ENCODE measurements around the gene IL5RA.

GRCh38 chr3:3149560-3149959 is 39.4 kb upstream of the IL5RA start:
- TF ChIP-seq CTCF (IDR thresholded peaks at IDR 0.05) (no peak), ZFX (IDR thresholded peaks at IDR 0.05; ENCODE audit: borderline replicate concordance) (no peak)
